ENCODE measurements around the gene NT5DC3.

The NT5DC3 gene

DNA sequence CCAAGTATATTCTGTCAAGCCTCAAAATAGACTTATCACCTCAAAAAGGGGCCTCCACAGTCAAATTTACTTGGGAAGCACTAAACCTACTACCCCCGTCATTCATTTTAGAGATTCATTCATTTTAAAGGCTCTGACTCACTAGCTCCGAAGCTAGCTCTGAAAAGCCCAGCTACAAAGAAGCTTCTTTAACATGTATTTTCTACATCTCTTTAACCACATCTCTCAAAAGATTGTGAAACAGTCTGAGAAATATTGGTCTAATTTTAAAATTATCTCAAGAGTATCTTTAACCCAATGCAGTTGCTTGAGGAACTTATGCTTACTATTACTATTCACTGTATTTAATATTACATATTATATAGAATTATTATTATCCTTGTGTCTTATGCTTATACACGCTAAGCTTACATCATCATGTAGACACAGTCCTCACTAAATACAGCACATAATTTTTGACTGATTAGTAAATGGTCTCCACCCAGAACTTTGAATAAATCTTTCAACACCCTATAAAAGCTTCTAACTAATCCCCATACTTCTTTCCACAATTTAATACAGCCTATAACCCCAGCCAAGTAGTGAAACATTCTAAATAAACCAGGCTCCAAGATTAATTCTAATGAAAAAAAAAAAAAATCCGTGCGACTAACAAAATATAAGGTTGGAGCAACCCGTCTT is 7.8 kb downstream of the NT5DC3 start:
- in situ Hi-C loops (cut with HindIII; ENCODE audit: low sequenced_read_pairs) = loop anchor here (5.0 kb wide), 1 partner anchor 56 kb away; no protein-coding TSS in a partner anchor

DNA sequence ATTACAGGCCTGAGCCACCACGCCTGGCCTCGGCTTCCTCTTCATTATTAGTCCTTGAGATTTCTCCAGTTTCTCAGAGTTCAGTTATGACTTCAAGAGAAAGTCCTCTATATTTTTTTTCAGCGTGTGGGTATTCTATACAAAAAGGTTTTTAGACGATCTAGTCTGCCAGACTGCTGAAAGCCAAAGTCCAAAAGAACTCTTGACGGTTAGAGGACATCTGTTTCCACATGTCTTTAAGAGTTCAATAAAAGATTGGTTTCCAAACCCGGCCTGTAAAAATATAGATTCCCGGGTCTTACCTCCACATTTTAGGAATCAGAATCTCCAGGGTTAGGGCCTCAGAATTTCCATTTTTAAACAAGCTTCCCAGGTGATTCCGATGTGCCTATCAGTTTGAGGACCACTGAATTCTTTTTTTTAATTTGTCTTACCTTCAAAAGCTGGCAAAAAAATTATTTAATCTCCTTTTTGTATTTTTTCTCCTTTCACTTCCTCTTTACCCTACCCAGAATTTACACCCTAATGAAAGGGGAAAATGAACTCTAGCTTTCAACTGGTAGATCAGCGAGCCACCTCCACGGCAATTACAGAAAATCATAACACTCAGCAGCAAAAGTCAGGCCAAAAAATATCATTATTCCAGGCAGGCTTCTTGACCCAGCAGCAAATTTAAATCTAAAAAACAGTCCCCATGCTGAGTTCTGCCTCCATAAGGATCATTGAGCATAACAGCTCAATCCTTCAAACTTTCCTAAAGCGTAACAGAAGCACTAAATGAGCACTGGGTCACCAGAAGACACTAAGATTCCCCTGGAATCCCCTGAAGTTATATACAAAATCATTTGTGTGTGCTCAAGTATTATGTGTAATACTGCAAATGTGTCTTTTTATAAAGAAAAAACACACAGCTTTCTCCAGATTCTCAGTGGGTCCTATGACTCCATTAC is 8.7 kb downstream of the NT5DC3 start:
- in situ Hi-C loops (cut with HindIII; ENCODE audit: low sequenced_read_pairs) = loop anchor here (5.0 kb wide), 1 partner anchor 55 kb away; no protein-coding TSS in a partner anchor

DNA sequence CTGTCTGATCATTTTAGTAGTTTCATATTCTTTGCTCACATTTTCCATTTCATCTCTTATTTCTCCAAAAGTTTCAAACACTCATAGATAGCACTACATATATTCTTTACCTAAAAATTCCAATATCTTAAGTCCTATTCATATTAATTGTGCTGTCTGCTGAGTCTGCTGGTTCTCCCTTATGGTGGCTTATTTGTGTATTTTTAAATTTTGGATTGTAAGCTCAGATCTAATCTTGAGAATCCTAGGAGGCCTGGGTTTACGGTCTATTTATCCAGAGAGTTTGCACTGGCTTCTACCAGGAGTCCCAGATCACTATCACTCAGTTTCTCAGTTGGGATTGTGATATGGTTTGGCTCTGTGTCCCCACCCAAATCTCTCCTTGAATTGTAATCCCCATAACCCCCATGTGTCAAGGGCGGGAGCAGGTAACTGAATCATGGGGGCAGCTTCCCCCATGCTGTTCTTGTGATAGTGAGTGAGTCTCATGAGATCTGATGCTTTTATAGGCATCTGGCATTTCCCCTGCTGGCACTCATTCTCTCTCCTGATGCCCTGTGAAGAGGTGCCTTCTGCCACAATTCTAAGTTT is 10.2 kb downstream of the NT5DC3 start:
- in situ Hi-C loops (cut with HindIII; ENCODE audit: low sequenced_read_pairs) = loop anchor here (5.0 kb wide), 1 partner anchor 54 kb away; no protein-coding TSS in a partner anchor

DNA sequence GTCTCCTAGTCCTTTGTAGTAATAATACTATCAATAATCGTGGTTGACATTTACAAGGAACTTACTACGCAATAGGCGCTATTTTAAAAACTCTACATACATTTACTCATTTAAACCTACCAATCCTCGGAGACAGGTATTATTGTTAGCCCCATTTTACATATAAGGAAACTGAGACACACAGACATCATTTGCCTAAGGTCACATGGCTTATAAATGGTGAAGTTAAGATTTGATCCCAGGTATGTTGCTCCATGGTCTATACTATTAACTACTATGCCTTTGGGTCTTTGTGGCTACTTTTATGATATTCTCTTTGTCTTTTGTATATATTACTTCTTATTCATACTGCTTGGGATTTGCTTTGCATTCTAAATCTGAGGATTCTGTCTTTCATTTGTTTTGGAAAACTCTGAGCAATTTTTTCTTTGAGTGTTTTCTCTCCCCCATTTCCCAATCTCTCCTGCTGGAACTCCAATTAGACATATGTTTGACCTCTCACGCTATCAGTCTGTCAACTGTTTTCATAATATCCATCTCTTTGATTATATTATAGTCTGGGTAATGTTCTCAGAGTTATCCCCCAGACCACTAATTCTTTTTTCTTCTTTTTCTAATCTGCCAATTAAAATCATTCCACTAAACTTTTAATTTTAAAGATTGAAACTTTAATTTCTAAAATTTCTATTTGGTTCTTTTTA is 10.9 kb downstream of the NT5DC3 start:
- in situ Hi-C loops (cut with HindIII; ENCODE audit: low sequenced_read_pairs) = loop anchor here (5.0 kb wide), 1 partner anchor 53 kb away; no protein-coding TSS in a partner anchor

DNA sequence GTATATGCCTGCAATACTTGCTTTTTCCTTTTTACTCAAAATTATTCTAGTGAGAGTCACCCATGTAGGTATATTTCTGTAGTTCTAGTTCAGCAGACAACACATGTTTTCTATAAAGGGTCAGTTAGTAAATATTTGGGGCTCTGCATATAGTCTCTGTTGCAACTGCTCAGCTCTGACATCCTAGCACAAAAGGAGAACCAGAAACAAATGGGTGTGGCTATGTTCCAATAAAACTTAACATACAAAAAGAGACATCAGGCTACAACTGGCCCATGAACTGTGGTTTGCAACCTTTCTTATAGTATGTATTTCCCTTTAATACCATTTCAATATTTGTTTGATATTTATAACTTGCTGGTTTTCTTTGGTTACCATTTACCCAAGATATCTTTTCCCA is 11.9 kb downstream of the NT5DC3 start:
- in situ Hi-C loops (cut with HindIII; ENCODE audit: low sequenced_read_pairs) = no loop called here

DNA sequence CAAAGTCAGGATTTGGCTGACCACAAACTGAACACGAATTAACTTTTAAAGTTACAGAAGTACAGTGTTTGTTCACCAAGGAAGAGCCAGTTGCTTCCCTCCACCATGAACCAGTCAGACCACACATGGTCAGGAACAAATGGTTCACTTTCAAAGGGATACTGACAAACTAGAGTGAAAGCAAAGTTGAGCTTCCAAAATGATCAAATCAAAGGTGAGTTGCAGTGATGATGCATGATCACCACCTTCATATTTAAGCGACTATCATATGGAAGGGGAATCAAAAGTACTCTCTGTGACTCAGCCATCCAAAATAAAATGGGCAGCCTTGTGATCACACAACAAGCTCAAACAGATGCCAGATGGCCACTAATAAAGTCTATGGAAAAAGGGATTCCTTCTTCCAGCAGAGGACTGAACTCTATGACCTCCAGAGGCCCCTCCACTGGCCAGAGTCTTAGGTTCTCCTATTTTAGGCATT is 13.1 kb downstream of the NT5DC3 start:
- in situ Hi-C loops (cut with HindIII; ENCODE audit: low sequenced_read_pairs) = no loop called here

DNA sequence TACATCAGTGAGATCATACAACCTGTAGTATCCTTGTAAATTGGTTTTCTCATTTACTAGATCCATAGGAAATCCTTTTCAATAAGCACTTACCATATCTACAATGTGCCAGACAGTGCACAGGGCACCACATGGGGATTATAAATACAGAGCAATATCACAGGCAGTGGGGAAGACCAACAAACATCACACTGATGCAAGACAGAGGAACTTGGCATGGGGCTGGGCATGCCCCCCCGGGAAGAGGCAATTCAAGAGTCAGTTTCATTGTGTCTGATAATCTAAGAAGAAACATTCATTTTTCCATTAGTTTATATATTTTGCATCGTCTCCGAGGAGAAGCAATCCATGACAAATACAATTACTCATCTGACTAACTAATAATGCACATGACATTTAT is 16.2 kb downstream of the NT5DC3 start:
- in situ Hi-C loops (cut with HindIII; ENCODE audit: low sequenced_read_pairs) = no loop called here

DNA sequence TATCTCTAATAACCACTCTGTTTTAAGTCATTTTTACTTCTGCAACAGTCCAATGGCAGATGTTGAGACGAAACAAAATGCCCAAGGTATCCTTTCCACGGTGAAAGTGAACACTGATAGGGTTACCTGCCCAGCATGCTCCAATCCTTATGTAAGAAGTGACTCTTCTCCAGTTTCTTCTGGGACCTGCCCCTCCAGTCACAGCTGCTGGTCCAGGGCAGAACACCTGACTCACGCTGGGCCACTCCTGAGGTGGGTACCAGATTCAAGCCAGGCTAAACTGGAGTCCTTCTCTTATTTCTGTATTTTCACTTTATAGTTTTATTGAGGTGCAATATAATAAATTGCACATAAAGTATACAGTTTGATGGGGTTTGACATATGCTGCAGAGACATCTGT is 16.7 kb downstream of the NT5DC3 start:
- in situ Hi-C loops (cut with HindIII; ENCODE audit: low sequenced_read_pairs) = no loop called here

DNA sequence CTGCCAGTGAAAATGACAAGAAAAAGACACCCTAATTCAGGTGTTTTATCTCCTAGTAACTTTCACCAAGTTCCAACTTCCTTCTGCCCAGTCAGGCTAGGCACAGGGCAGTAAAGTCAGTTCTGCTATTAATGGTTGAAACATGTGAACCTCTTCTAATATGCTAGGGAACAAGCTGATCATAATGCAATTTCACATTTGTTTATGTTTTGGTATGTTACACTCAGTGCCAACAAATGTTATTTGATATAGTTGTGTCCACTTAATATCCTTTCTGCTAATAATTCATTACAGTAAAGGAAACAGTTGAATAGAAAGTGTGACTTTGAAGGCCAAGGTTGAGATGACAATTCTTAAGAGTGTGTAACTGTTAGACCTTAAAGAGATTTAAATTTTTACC is 17.2 kb downstream of the NT5DC3 start:
- in situ Hi-C loops (cut with HindIII; ENCODE audit: low sequenced_read_pairs) = no loop called here

DNA sequence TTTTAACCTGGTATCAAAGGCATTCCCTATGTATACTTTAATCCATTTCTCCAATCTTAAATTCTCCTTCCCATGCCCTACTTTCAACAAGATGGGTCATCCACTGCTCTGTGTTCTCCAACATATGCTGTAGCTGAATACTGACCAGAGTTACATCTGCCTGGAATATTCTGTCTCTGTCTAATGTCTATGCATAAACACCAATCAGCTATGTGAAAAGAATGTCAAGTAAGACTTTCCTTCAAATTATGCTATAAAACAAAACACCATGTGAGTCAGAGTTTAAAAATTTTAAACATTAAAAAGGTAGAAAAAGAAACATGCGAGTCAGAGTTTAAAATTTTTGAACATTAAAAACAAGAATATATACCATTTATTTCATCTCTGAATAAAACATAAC is 19.3 kb downstream of the NT5DC3 start:
- in situ Hi-C loops (cut with HindIII; ENCODE audit: low sequenced_read_pairs) = no loop called here

DNA sequence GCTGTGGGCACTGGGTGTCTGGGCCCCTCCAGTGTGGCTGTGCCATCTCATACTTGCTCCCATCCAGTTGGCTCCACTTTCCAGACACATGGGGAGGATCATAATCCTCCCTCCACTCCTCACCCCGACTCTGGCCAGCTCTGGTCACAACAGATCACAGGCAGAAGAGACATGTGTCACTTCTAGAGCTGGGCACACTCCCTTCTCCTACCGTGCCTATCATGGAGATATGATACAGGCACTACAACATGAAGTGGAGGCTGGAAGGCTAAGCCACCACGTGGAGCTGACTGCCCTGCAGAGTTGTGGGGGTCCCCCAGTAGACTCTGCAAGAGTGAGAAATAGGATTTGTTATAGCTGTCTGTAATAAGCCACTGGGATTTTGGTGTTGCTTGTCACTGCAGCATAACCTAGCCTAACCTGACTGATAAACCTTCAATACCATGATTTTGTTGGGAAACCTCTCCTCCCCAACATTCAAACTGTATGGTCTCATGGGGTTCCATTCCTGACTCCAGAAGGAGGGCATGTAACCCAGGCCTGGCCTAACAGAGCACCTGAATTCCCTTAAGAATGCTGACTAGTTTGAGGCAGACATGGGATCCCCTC is 20.0 kb downstream of the NT5DC3 start:
- in situ Hi-C loops (cut with HindIII; ENCODE audit: low sequenced_read_pairs) = no loop called here

DNA sequence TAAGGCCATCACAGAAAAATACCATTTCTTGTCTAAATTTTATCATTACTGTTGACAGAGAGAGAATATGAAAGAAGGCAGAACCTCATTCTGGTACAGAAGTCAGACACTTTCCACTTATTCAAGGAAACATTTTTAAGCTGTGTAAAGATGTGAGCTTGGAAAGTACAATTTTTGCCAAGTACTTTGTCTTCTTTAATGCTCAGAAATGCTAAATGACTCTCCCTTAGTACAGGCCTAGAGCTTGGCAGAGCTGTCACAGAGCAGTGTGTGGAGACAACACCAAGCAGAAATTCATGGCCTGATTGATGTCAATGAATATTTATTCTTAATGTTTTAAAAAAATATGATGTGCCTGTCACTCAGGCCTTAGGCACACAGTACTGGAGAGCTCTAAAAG is 20.7 kb downstream of the NT5DC3 start:
- in situ Hi-C loops (cut with HindIII; ENCODE audit: low sequenced_read_pairs) = no loop called here

DNA sequence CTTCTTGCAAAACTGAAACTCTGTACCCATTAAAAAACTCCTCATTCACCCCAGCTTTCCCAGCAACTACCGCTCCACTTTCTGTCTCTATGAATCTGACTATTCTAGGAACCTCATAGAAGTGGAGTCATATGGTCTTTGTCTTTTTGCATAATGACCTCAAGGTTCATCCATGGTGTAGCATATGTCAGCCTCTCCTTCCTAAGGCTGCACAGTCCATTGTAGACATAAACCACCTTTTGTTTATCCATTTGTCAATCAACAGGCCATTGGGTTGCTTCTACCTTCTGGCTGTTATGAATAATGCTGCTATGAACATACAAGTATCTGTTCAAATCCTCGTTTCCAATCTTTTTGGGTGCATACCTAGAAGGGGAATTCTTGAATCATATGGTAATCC is 21.1 kb downstream of the NT5DC3 start:
- in situ Hi-C loops (cut with HindIII; ENCODE audit: low sequenced_read_pairs) = no loop called here

DNA sequence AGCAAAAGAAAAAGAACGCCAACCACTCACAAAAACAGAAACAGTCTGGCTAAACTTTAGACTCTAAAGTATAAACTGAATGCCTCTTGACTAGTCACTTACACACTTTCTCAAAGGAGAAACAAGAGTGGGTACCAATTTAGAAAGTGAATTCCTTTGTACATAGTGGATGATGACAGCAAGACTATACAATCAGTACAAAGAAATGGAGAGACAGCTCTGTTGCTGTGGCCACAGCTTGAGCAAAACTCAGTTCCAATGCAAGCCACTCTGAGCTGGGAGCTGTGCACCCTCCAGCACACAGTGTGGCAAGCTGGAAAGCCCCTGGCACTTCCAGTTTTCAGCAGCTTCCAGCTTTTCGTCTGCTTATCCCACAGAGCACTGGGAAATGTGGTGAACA is 21.7 kb downstream of the NT5DC3 start:
- in situ Hi-C loops (cut with HindIII; ENCODE audit: low sequenced_read_pairs) = no loop called here

DNA sequence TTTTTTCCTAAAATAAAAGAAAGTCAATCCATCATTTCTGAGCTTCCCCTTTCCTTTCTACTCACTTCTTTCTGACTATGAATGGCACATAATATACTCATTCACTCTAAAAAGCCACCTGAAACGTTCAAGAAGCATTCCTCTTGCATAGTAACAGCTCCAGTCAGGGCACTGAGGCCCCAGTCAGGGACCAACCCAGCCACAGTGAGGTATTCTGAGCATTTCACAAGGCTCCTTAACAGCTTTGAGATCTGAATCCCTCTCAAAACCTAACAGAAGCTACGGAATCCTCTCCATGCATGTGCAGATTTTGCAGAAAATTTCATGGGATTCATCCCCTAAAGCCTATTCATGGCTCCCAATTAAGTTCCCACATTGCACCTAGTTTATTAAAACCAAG is 23.2 kb downstream of the NT5DC3 start:
- in situ Hi-C loops (cut with HindIII; ENCODE audit: low sequenced_read_pairs) = no loop called here

DNA sequence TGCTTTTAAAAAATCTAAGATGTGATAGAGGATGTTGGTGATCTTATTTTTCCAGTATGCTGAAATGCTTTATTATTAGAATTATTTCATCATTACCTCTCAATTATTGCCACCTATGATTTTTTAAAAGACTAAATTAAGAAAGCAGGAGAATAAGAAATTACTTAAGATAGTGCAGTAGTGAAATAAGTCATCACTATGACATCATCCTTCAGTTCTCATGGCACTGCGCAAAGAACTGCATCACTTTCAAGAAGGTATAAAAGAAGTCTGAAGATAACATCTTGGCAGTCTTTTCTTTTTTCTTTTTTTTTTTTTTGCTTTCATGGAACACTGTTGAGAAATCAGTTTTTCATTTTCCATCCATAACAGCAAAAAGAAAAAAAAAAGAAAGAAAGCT is 24.4 kb downstream of the NT5DC3 start:
- in situ Hi-C loops (cut with HindIII; ENCODE audit: low sequenced_read_pairs) = no loop called here

DNA sequence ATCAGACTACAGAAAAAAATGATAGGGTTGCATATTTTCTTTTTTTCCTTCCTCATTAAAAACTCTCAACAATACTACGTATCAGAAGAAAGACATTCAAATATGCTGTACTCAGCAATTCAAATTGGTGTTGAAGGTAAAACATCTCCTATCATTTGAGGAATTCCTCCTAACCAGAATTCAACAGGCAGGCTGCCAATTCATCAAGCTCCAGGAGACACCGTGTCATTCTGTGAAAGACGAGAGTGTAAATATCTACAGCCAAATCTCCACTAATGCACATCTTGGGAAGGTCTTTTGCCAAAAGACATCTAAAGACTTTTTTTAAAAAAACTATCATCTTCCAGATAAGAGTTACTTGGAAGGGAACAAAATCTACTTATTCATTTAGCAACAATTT is 26.6 kb downstream of the NT5DC3 start:
- in situ Hi-C loops (cut with HindIII; ENCODE audit: low sequenced_read_pairs) = no loop called here

DNA sequence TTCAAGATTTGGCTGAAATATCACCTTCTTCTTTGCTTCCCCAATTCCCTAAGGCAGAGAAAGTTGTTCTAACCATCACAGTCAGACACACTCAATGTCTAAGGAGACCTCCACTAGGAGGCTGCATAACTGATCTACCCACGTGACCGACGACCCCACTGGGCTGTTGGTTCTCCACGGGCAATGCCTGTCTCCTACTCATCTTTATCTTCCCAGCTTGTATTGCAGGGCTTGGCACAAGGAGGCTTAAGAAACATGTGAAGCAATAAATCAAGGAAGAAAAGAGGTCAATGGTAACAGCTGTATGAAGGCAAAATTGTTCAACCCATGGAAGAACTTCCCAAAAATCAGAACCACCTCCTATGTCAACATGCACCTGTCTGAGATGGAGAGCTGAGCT is 27.1 kb downstream of the NT5DC3 start:
- in situ Hi-C loops (cut with HindIII; ENCODE audit: low sequenced_read_pairs) = no loop called here

DNA sequence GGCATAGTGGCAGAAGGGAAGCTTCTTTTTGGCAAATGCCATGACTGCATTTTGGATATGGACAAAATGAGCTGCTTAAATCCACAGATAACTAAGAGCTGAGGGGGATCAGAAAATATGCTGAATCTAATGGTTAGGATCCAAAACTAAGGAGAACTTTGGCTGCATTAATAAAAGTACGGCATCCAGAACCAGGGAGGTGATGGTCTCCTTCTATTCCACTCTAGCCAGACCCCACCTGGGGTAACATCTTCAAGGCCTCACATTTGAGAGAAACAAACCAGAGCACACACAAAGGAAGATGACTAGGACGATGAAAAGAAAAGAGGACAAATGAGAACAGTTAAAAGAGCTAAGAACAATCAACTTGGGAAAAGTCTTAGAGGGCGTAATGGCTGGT is 27.6 kb downstream of the NT5DC3 start:
- in situ Hi-C loops (cut with HindIII; ENCODE audit: low sequenced_read_pairs) = no loop called here

DNA sequence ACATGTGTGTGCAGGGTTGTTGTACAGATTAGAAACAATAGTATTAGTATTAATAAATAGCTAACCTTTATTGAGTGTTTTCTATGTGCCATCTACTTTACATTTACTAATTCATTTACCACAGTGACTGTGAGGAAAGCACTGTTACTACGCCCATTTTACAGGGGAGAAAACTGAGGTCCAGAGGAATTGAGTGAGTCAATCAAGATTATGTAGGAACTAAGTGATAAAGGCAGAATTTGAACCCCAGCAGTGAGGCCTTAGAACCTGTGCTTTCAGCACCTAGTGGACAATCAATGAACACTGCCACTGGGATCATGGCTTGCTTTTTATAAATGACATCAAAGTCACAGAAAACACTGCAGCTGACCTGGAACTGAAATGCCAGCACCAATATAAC is 28.2 kb downstream of the NT5DC3 start:
- in situ Hi-C loops (cut with HindIII; ENCODE audit: low sequenced_read_pairs) = no loop called here
